Measurements from ENCODE around the gene EIF4G3.

- TF ChIP-seq ARNTL (CRISPR knock-in tag; IDR thresholded peaks at IDR 0.05; ENCODE audit: borderline replicate concordance, low read depth) (no peak), PATZ1 (CRISPR knock-in tag; IDR thresholded peaks at IDR 0.05; ENCODE audit: borderline replicate concordance) (no peak), PPARA (CRISPR knock-in tag; IDR thresholded peaks at IDR 0.05; ENCODE audit: borderline replicate concordance) (no peak), ZFP3 (CRISPR knock-in tag; IDR thresholded peaks at IDR 0.05) (no peak), GLIS3 (CRISPR knock-in tag; IDR thresholded peaks at IDR 0.05) (no peak), BACH2 (CRISPR knock-in tag; IDR thresholded peaks at IDR 0.05; ENCODE audit: borderline replicate concordance) (no peak), TOX (CRISPR knock-in tag; IDR thresholded peaks at IDR 0.05; ENCODE audit: borderline replicate concordance) (no peak), ESRRG (CRISPR knock-in tag; IDR thresholded peaks at IDR 0.05) (no peak), CSRNP3 (CRISPR knock-in tag; IDR thresholded peaks at IDR 0.05) (no peak), RARB (CRISPR knock-in tag; IDR thresholded peaks at IDR 0.05) (no peak)
Observed at GRCh38 chr1:21068937-21069336, 107.8 kb downstream of the EIF4G3 start.
